Chondrocyte (in vitro differentiated cells): ENCODE data around the gene POU2F2. TPM values are rescaled to one million over a fixed set of nuclear protein-coding genes. Genes with fewer than 3 reads are reported as not detected.

Source experiments
- DNase-seq: peaks from one replicate; pipeline ENCODE4 v3.0.0; 2021; ENCODE audit warnings: mixed read lengths, low spot score
- H3K27ac Mint-ChIP-seq: one replicate; pipeline ENCODE4 v1.8.0; 2021; ENCODE audit warnings: mild to moderate bottlenecking, moderate library complexity, mixed read lengths; ENCODE audit not compliant: unreplicated experiment
- H3K27me3 Mint-ChIP-seq: 2 replicates; pipeline ENCODE4 v1.8.0; 2021; ENCODE audit warnings: low read depth, mixed read lengths
- H3K36me3 Mint-ChIP-seq: 2 replicates; pipeline ENCODE4 v1.8.0; 2021; ENCODE audit warnings: low read depth, mixed read lengths
- H3K4me1 Mint-ChIP-seq: 2 replicates; pipeline ENCODE4 v1.8.0; 2021; ENCODE audit warnings: low read depth, mild to moderate bottlenecking, mixed read lengths
- H3K4me3 Mint-ChIP-seq: one replicate; pipeline ENCODE4 v1.8.0; 2021; ENCODE audit warnings: mild to moderate bottlenecking, moderate library complexity, mixed read lengths; ENCODE audit not compliant: unreplicated experiment
- H3K9me3 Mint-ChIP-seq: 2 replicates; pipeline ENCODE4 v1.8.0; 2021; ENCODE audit warnings: low read depth, mixed read lengths
- microRNA-seq: library from miRNA; unstranded; fragments of <30 nt; microRNA quantifications from one replicate; pipeline ENCODE4 v1.2.0, GENCODE V29; 2020; ENCODE audit warnings: borderline number of aligned reads
- total RNA-seq: library from RNA; stranded (reverse); gene quantifications from 3 replicates; pipeline ENCODE4 v1.2.1, GENCODE V29; 2021
- TF ChIP-seq, protein P1 (sequence below): fragments of 200-600 bp; sonication (generic); IDR thresholded peaks from 2 replicates; pipeline ENCODE4 v1.5.0; 2021; ENCODE audit warnings: antibody characterized with exemption, mild to moderate bottlenecking, moderate library complexity

The POU2F2 gene
- total RNA-seq, 1 donor from 2014 or later = 1.5 TPM

DNA sequence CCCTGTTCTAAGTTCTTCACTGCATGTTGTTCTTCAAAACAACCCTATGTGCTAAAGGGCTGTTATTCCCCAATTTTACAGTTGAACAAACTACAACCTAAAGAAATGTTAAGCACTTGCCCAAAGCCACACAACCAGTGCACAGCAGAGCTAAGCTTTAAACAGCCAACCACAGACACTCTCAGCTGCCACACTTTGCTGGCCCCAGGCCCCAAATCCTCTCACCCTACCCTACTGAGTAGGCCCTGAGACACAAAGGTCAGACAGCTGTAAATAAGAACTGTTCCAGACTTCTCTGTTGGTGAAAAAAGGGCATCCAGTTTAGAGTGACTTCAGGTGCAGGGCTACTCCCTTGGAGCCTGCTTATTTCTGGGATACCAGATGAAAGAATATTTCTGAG lies 92.2 kb downstream of the POU2F2 start:
- Mint-ChIP-seq H3K36me3 (no peaks in the 10 kb centered on the region), H3K27me3 (peaks cover 10% of the 10 kb centered on the region), H3K4me1 (peaks cover 1% of the 10 kb centered on the region), H3K9me3 (no peaks in the 10 kb centered on the region), H3K27ac (no peak overlapping the region), H3K4me3 (no peak overlapping the region)
- no peak for DNase-seq
- TF ChIP-seq, protein P1, sequence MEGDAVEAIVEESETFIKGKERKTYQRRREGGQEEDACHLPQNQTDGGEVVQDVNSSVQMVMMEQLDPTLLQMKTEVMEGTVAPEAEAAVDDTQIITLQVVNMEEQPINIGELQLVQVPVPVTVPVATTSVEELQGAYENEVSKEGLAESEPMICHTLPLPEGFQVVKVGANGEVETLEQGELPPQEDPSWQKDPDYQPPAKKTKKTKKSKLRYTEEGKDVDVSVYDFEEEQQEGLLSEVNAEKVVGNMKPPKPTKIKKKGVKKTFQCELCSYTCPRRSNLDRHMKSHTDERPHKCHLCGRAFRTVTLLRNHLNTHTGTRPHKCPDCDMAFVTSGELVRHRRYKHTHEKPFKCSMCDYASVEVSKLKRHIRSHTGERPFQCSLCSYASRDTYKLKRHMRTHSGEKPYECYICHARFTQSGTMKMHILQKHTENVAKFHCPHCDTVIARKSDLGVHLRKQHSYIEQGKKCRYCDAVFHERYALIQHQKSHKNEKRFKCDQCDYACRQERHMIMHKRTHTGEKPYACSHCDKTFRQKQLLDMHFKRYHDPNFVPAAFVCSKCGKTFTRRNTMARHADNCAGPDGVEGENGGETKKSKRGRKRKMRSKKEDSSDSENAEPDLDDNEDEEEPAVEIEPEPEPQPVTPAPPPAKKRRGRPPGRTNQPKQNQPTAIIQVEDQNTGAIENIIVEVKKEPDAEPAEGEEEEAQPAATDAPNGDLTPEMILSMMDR = no peak

DNA sequence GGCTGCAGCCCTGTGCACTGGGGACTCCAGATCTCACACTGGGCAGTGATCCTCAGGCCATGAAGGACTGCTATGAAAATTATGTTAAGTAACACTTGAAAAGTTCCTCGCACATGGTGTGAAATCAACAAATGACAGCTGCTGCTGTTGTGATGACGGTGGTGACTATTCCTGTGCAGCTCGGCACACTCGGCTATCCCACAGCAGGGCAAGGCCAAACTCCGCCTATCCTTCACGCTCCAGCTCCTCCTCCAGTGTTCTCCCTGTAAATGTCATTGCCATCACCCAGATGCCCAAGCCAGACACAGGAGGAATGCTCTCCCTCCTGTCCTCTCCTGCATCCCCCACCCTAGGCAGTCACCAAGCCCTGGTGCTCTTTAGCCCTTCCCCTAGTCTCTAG lies 93.6 kb downstream of the POU2F2 start:
- H3K4me3 Mint-ChIP-seq = no peak overlapping the region
- no peak overlapping the region for H3K27ac Mint-ChIP-seq
- H3K4me1 Mint-ChIP-seq = peaks cover 8% of the 10 kb centered on the region
- DNase-seq = no peak
- peaks cover 8% of the 10 kb centered on the region for H3K27me3 Mint-ChIP-seq
- TF ChIP-seq, protein P1 = no peak
- H3K36me3 Mint-ChIP-seq = no peaks in the 10 kb centered on the region
- H3K9me3 Mint-ChIP-seq = no peaks in the 10 kb centered on the region

DNA sequence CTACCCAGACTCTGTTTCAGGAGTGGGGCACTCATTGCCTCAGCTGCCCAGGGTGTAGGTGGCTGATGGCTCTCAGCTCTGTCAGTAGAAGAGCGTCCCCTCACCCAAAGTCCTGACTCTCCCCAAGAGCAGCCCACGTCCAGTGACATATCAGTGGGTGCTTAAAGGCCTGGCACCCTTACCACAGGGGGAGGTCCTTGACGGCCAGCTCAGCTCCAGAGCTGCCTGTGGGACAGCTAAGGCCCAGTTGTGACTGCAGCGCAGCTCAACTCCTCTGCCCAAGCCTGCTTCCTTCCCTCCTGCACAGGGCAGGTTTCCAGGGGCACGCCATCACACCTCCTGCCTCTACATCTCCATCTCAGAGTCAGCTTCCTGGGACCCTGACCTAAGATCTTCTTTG lies 94.6 kb downstream of the POU2F2 start:
- Mint-ChIP-seq H3K27me3 (peaks cover 5% of the 10 kb centered on the region), H3K4me3 (no peak overlapping the region), H3K27ac (no peak overlapping the region), H3K4me1 (peaks cover 9% of the 10 kb centered on the region), H3K9me3 (no peaks in the 10 kb centered on the region), H3K36me3 (no peaks in the 10 kb centered on the region)
- DNase-seq = no peak
- TF ChIP-seq, protein P1 = no peak

Small RNA genes within 50 kb of the gene (microRNA-seq; reads per million reads assigned to microRNA genes)
- gene MIR4323 = not detected

Other genes with a start within 250 kb of the POU2F2 start
- 70.5 to 105 TPM (median 73.2 TPM) in 3 replicates for gene ARHGEF1, start 249.3 kb downstream of the POU2F2 start, total RNA-seq
- 0.27 to 0.44 TPM (median 0.35 TPM) in 3 replicates for gene ERFL, start 204.0 kb downstream of the POU2F2 start, total RNA-seq
- gene RABAC1, start 173.1 kb downstream of the POU2F2 start, total RNA-seq = 282 to 302 TPM (median 295 TPM) in 3 replicates
- 0.10 to 0.85 TPM (median 0.64 TPM) in 3 replicates for gene ATP1A3, start 138.2 kb downstream of the POU2F2 start, total RNA-seq
- gene GRIK5, start 62.2 kb downstream of the POU2F2 start, total RNA-seq = 0.36 to 0.59 TPM (median 0.37 TPM) in 3 replicates
- 11.2 to 13.0 TPM (median 12.4 TPM) in 3 replicates for gene ZNF574, start 56.3 kb downstream of the POU2F2 start, total RNA-seq
- gene DEDD2, start 85.2 kb upstream of the POU2F2 start, total RNA-seq = 15.5 to 19.9 TPM (median 18.7 TPM) in 3 replicates
- gene ZNF526, start 87.9 kb upstream of the POU2F2 start, total RNA-seq = 14.9 to 17.2 TPM (median 16.6 TPM) in 3 replicates
- gene GSK3A, start 110.2 kb upstream of the POU2F2 start, total RNA-seq = 38.9 to 43.6 TPM (median 42.0 TPM) in 3 replicates
- 64.5 to 74.6 TPM (median 71.7 TPM) in 3 replicates for gene ERF, start 122.7 kb upstream of the POU2F2 start, total RNA-seq
- 83.6 to 101 TPM (median 86.3 TPM) in 3 replicates for gene CIC, start 136.8 kb upstream of the POU2F2 start, total RNA-seq
- gene PRR19, start 169.7 kb upstream of the POU2F2 start, total RNA-seq = 0.24 to 1.7 TPM (median 0.82 TPM) in 3 replicates
- 15.2 to 32.9 TPM (median 31.1 TPM) in 3 replicates for gene PAFAH1B3, start 170.2 kb upstream of the POU2F2 start, total RNA-seq
- gene TMEM145, start 180.9 kb upstream of the POU2F2 start, total RNA-seq = 0.32 to 0.36 TPM in 2 of 3 replicates, not detected in the other
- 48.1 to 54.4 TPM (median 49.5 TPM) in 3 replicates for gene MEGF8, start 193.2 kb upstream of the POU2F2 start, total RNA-seq